ENCODE results near the gene PRB3.
A peak's percentile ranks its signal among the peaks of the same experiment; 100 is the strongest.

PRB3 gene

GRCh38 chr12:11269607-11270006 lies at the start of gene PRB3:
Gene PRB3, minus strand, starts transcription at chr12:11269707. Its CDS starts 38 bp downstream, at chr12:11269669.
- no peak for DNase-seq

GRCh38 chr12:11310336-11310735 lies 40.8 kb upstream of the PRB3 start, which contains the start of gene PRB4:
Gene PRB4, minus strand, starts transcription at chr12:11310436. Its CDS starts 38 bp downstream, at chr12:11310398.
- no peak for DNase-seq

GRCh38 chr12:11307143-11307542 lies 37.6 kb upstream of the PRB3 start:
- no peak for DNase-seq

GRCh38 chr12:11273449-11273848 lies 3.9 kb upstream of the PRB3 start:
- no peak for DNase-seq

- DNase-seq, result no peak
Observed at GRCh38 chr12:11264501-11264900, 5.0 kb downstream of the PRB3 start.

GRCh38 chr12:11246489-11246888 lies 23.0 kb downstream of the PRB3 start:
- no peak for DNase-seq

- no peak for DNase-seq
Observed at GRCh38 chr12:11242656-11243055, 26.9 kb downstream of the PRB3 start.

GRCh38 chr12:11240348-11240930 lies 29.1 kb downstream of the PRB3 start:
- no peak for DNase-seq

- no peak for DNase-seq
Observed at GRCh38 chr12:11238275-11238674, 31.2 kb downstream of the PRB3 start.

- DNase-seq, result no peak
Observed at GRCh38 chr12:11233532-11233931, 36.0 kb downstream of the PRB3 start.

- DNase-seq, result peak in 1 of 56 donors; percentile 1
Observed at GRCh38 chr12:11228296-11228879, 41.1 kb downstream of the PRB3 start.

- DNase-seq, result no peak
Observed at GRCh38 chr12:11227373-11227772, 42.1 kb downstream of the PRB3 start.

Measured in amygdala (tissue), 56 donors.